Esophagus muscularis mucosa (tissue), 4 donors: ENCODE measurements around the gene VRK3.

Experiments used
- EP300 ChIP-seq: sonication (generic); formaldehyde crosslinking; IDR thresholded peaks from one replicate; pipeline ENCODE4 v1.6.1; 2017; ENCODE audit warnings: antibody characterized with exemption
- POLR2A ChIP-seq: fragments of 450-650 bp; IDR thresholded peaks from one replicate; pipeline ENCODE4 v1.6.1; 2017; ENCODE audit warnings: antibody characterized with exemption, moderate library complexity, mild to moderate bottlenecking, low read depth
- POLR2AphosphoS5 ChIP-seq, 2 donors: sonication (generic); formaldehyde crosslinking; IDR thresholded peaks; one replicate each; pipeline ENCODE4 v1.6.1; 2017; ENCODE audit warnings: antibody characterized with exemption in 2 of 2
- TF ChIP-seq, protein P1 (sequence below), 3 experiments: fragments of 200-600 bp in 2 of 3; fragments of 450-650 bp in 1 of 3; sonication (generic) in 2 of 3; IDR thresholded peaks; one replicate each; pipeline ENCODE4 v1.5.1; 2017 to 2019; ENCODE audit warnings: antibody characterized with exemption in 3 of 3, mild to moderate bottlenecking in 2 of 3, moderate library complexity in 1 of 3

- TF ChIP-seq, protein P1, sequence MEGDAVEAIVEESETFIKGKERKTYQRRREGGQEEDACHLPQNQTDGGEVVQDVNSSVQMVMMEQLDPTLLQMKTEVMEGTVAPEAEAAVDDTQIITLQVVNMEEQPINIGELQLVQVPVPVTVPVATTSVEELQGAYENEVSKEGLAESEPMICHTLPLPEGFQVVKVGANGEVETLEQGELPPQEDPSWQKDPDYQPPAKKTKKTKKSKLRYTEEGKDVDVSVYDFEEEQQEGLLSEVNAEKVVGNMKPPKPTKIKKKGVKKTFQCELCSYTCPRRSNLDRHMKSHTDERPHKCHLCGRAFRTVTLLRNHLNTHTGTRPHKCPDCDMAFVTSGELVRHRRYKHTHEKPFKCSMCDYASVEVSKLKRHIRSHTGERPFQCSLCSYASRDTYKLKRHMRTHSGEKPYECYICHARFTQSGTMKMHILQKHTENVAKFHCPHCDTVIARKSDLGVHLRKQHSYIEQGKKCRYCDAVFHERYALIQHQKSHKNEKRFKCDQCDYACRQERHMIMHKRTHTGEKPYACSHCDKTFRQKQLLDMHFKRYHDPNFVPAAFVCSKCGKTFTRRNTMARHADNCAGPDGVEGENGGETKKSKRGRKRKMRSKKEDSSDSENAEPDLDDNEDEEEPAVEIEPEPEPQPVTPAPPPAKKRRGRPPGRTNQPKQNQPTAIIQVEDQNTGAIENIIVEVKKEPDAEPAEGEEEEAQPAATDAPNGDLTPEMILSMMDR (IDR thresholded peaks at IDR 0.05) = no peak
- TF ChIP-seq POLR2A (no peak), EP300 (no peak), POLR2AphosphoS5 (IDR thresholded peaks at IDR 0.05) (no peak)
Measured at GRCh38 chr19:49977881-49978280, 47.3 kb downstream of the VRK3 start.
